Activated CD4-positive, CD25-positive, alpha-beta regulatory T cell treated with anti-CD3 and anti-CD28 coated beads, Interleukin-2, amount 50 U/mL, for 24 hours (primary cell): ENCODE results near the gene PPAN.
A peak's percentile ranks its signal among the peaks of the same experiment; 100 is the strongest.

Experiments used
- ATAC-seq, 2 donors: fragments of 150-1000 bp; cut with Tn5 transposase; one replicate each; pipeline ENCODE4 v1.10.0; 2021; ENCODE audit warnings: mild to moderate bottlenecking in 1 of 2, moderate library complexity in 1 of 2

The PPAN gene

DNA sequence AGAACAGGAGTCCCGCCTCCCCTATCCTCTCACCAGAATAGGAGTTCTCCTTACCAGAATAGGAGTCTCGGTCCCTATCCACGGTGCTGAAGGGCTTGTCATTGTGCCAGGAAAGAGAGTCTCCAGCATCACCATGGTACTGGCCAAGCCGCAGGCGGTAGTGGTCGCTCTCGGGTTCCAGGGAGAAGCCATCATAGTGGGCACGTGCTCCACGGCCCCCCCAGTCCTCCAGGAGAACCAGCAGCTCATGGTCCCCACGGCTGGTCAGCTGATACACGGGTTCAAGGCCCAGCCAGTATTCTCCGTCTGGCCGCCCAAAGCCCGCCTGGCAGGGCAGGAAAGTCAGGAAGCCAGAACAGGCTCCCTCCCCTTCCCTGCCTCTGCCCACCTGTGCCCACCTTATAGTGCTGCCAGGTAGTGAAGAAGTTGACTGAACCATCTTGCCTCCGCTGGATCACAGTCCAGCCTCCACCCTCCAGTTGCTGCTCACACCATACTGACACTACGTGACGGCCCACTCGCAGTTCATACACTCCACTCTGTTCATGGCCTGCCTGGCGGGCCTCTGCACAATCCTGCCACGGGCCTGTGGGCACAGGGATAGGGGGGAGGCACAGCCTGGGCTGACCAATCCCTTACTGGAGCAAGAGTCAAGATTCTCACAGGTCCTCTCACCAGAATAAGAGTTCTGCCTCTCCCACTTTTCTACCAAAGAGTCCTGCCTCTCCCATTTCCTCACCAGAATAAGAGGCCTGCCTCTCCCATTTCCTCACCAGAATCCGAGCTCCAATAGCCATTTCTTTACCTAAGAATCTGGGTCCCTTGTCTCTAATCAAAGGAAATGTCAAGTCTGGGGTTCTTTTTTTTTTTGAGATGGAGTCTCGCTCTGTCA is 12.6 kb upstream of the PPAN start:
- no peak for ATAC-seq

DNA sequence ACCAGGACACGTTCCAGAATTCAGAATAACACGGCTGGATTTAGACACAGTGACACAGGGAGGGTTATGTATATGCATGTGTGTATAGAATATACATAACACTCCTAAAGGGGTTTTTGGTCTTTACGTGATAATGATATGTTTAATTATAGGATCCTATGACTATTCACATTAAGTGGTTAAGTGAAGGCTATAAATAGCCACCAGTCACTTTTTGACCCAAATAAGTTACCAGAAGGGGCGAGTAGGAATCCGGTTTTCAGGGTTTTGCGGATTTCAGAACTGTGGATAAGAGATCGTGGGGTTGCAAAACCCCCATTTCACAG is 10.6 kb upstream of the PPAN start:
- ATAC-seq = peak; percentile 10 to 25

DNA sequence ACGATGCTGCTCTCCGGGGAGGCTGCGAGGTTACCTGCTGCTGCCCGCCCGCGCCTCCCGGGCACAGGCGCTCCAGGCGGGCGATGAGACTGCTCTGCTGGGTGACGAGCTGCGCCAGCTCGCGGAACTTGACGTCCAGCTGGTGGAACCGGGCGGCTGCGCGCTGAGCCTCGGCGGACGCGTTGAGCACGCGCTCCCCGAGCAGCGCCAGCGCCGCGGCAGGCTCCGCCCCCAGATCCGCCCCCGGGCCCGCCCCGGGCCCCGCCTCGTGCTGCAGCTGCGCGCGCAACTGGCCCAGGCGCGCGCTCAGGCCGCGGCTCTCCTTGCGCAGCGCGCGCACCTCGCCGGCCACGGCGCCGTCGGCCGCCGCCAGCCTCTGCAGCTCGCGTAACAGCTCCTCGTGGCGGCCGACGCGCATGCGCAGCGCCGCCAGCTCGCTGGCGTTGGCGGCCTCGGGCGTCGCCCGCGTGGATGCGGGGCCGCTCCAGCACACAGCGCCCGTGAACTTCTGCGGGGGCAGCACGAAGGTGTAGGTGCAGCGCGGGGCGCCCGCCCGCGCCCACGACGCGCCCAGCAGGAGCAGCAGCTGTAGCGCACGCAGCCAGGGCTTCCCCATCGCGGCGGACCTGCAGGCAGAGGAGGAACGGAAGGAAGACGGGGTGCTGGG is 10.1 kb upstream of the PPAN start:
- peak; percentile 89 to 91 for ATAC-seq

DNA sequence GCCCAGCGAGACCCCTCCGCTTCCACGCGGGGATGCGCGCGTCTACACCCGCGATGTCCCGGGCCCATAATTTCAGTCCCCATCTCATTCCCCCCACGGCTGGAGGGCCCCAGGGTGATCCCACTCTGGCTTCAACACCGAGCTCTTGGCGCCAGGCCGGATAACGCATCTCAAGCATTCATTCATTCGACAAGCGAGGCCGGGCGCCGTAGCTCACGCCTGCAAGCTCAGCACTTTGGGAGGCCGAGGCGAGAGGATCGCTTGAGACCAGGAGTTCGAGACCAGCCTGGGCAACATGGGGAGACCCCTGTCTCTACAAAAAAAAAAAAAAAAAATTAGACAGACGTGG is 9.6 kb upstream of the PPAN start:
- no peak for ATAC-seq

DNA sequence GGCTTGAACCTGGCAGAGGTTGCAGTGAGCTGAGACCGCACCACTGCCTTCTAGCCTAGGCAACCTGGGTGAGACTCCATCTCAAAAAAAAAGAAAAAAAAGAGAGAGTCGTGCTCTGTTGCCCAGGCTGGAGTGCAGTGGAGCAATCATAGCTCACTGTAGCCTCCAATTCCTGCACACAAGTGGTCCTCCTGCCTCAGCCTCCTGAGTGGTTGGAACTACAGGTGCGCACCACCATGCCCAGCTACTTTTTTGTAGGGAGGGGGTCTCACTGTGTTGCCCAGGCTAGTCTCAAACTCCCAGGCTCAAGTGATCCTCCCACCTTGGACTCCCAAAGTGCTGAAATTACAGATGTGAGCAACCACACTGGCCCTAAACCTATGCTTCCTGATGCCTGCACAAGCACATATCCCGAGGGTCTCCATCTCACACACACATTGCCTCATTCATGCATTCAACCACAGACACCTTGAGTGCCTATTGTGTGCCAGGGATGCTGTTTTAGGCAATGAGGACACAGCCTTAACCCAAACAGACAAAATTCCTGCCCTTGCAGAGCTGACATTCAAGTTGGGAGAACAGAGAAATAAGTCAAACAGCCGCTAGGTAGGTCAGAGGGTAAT is 5.9 kb upstream of the PPAN start:
- ATAC-seq = no peak

DNA sequence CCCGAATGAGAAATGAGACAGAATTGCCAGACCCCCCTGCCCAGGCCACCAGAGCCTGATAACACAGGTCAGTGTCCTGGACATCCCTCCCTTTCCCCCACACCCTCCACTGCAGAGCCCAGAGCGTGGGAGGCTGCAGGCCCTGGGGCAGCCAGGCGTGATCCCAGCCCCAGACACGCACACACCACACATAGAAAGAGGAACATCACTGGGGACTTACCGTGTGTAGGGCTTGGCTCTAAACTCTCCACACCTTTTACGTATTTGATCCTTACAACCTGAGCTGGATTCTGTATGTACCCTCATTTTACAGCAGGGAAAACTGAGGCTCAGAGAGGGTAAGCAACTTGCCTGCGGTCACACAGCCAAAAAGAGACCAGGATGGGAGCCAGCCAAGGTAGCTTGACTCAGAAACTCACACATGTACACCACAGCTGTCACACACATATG is 3.4 kb upstream of the PPAN start:
- no peak for ATAC-seq

DNA sequence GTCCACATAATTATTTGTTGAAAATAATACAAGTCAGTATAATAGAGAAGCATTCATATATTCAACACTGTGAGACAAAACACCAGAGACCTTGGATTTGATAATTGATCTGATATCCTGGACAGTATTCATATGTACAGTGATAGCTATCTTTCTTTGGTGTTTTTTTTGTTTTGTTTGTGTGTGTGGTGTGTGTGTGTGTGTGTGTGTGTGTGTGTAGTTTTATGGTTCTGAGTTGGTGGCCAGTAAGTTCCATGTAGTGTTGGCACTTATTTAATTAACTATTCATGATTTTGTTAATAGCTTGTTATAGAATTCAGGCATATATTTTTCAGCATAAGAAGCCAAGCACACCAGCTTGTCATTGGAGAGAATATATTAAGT is 2.0 kb upstream of the PPAN start:
- ATAC-seq = no peak

DNA sequence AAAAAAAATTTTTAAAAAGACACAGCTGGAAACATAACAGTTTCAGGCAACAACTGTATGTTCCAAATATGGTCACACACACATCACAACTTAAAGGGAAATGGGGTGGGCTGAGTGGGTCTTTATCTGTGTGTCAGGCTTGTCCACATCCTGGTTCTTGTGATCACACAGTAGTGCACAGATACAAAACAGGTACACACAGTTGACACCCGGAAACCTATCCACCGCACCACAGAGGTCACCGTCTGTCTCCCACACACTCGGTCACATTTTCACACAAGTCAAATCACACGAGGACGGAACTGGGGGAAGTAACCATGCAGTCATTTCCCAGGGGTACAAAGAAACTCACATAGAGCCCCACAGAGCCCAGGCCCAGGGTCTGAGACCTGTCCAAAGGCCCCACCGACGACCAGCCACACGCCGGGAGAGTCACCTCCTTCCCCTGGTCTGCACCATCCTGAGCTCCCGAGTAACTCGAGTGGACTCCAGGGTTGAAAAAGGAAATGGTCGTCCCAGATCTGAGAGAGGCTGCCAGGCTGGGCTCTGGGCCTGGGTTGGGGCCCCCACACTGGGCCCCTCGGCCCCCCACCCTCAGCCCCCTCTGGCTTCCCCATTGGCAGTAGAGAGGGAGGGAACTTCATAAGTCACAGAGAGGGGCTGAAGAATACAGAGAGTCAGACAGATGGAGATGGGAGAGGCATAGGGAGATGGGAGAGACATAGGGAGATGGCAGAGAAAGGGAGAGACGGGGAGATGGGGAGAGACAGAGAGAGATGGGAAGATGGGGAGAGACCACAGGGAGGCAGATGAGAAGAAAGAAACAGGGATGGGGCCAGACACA is 1.3 kb upstream of the PPAN start:
- peak; percentile 70 to 74 for ATAC-seq

DNA sequence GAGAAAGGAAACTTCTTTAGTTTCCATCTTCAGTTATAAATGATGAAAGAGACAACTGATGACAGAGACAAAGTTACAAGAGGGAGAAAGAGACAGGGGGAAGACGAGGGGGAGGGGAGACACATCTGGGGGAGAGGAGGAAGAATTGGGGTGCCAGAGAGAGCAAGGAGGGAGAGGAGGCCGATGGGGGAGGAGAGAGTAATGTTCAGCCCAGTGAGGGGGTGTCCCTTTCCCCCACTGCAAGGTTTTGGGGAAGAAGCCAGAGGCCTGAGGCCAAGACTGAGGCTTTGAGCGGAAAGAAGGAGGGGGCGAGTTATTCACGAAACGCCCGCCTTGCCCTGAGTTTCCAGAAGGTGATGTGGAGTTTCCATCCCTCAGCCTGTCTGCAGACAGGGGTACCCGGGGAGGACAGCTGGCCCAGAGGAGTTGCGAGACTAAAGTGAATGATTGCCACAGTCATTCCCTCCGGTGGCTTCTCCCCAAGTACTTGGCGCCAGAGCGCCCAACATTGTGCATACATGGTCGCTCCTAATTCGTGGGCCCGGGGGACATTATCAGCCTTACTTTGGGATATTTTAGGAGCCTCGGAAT is 558 bp upstream of the PPAN start:
- ATAC-seq = peak; percentile 53 to 54

DNA sequence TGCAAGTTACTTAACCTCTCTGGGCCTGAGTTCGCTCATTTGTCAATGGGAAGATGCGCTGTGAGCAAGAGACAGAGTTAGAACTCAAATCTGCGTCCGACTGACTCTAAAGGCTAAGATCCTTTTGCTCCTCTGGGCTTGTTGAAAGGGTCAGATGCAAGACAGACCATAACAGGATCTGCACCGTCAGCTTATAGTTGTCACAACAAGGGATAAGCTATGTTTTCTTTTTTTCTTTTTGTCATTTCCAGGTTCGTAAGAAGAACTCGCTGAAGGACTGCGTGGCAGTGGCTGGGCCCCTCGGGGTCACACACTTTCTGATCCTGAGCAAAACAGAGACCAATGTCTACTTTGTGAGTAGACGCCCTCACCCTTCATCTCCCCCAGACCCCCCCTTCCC is 1.1 kb downstream of the PPAN start:
- ATAC-seq = no peak

DNA sequence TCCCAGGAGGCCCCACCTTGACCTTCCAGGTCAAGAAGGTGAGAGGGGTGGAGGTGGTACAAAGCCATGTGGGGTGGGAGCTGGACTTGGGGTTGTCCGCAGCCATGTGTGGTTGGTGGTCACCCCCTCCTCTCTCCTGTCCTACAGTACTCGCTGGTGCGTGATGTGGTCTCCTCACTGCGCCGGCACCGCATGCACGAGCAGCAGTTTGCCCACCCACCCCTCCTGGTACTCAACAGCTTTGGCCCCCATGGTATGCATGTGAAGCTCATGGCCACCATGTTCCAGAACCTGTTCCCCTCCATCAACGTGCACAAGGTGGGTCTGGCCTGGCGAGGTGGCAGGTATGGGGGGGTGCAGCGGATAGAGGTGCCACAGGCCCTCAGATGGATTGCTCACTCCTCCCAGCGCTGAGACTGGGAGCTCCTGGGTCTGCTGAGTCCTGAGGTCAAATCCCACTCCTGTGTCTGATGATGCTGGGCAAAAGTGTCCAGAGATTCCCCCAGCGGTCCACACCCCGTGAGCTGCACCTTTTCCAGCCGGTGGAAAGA is 1.7 kb downstream of the PPAN start:
- no peak for ATAC-seq

DNA sequence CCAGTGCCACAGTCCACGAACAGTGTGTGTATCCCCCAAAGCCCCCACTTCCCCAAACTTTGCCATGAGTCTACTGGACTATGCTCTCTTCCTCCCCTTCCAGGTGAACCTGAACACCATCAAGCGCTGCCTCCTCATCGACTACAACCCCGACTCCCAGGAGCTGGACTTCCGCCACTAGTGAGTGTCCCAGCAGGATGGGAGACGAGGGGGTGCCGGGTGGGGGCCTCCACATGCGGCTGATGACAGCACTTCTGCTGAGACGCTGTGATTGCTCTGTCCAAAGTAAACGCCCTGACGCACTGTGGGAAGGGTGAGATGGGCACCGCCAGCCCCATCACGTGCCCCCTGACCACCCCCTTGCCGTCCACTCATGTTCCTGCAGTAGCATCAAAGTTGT is 3.4 kb downstream of the PPAN start:
- ATAC-seq = no peak

DNA sequence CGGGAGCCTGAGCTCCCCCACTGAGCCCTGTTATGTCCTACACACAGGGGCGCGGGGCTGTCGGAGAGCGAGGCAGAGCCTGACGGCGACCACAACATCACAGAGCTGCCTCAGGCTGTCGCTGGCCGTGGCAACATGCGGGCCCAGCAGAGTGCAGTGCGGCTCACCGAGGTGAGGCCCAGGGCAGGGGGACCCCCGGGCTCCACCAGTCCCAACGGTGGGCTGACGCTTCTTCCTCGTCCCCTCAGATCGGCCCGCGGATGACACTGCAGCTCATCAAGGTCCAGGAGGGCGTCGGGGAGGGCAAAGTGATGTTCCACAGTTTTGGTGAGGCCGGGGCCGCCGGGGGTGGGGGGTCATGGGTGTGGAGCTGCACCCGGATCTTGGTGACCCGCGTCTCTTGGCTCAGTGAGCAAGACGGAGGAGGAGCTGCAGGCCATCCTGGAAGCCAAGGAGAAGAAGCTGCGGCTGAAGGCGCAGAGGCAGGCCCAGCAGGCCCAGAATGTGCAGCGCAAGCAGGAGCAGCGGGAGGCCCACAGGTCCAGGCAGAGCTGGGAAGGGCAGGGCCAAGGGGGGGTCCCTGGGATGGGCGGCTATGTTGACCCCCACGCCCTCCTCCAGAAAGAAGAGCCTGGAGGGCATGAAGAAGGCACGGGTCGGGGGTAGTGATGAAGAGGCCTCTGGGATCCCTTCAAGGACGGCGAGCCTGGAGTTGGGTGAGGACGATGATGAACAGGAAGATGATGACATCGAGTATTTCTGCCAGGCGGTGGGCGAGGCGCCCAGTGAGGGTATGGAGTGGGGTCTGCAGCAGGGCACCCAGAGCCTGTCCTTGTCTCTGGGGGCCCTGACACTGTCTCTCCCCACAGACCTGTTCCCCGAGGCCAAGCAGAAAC is 4.2 kb downstream of the PPAN start:
- no peak for ATAC-seq

DNA sequence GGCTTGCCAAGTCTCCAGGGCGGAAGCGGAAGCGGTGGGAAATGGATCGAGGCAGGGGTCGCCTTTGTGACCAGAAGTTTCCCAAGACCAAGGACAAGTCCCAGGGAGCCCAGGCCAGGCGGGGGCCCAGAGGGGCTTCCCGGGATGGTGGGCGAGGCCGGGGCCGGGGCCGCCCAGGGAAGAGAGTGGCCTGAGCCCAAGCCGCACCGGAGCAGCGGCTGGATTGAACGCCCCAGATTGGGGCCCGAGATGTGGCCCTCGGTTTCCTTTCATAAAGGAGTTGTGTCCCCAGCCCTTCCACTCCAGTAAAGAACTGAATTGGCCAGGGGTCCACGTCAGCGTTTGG is 4.8 kb downstream of the PPAN start:
- no peak for ATAC-seq

DNA sequence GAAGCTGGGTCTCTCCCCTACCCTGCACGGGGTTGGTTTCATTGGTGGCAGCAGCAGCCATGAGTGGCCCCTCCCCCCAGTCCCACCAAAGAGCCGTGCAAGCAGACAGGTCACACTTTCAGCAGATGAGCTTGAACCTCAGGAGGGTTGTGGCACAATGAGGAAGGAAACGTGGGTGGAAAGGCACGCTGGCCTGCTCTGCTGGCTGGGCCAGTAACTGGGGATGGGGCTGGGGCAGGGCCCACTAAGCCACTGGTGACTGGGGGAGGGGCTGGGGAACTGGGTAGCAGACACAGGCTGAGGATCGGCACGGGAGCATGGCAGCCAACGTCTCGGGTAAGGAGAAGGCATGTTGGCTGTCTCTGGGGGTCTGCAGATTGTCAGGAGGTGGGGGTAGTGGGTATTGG is 5.2 kb downstream of the PPAN start, which contains the start of gene P2RY11:
P2RY11 (plus strand) TSS at position 289 of the 407 bp plus-strand sequence; CDS start at position 318, 29 bp downstream.
- no peak for ATAC-seq

DNA sequence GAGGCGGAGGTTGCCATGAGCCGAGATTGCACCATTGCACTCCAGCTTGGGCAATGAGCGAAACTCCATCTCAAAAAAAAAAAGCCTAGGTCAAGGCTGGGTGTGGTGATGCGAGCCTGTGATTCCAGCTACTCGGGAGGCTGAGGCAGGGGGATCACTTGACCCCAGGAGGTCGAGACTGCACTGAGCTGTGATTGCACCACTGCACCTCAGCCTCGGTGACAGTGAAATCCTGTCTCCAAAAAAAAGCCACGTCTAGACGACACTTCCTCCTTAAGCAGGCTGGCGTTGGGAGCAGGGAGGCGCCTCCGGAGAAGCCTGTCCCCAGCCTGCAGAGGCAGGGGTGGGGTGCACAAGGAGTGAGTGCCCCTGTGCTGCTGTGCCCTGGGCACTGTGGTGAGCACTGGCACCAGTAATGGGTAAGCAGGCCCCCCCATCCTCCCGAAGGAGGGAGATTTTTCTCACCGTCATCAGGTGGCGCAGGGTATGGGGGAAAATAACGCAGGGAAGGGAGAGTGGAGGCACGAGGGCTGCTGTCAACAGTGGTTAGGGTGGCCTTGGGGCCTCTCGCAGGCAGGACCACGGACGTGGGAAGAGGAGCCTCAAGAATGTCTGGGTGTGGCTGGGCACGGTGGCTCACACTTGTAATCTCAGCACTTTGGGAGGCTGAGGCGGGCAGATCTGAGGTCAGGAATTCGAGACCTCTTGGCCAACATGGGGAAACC is 6.0 kb downstream of the PPAN start:
- peak; percentile 25 to 29 for ATAC-seq

DNA sequence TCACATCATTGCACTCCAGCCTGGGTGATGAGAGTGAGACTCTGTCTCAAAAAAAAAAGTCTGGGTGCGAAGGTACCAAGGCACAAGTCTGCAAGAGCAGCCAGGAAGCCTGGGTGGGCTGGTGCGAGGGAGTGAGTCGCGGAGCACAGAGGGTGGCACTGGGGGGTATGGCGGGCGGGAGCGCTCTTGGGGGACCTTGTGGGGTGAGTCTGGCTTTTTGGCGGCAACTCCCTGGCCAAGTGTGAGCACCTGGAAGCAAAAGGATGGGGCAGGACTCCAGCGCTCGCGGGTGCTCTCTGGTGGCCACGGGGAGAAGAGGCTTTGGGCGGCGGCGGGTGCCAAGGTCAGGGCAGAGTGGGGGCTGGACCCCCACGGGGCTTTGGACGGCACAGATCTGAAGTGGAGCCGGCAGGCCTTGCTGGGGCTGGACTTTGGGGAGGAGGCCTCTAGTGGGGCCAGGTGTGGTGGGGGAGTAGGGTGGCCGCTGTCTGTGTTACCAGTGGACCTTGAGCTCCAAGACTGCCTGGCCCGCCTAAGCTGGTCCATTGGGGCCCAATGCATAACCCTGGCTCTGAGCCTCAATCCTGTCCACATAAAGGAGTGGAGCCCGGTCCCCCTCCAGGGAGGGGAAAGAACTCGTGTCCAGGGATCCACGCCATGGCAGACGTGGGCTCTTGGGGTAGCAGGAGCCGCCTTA is 6.9 kb downstream of the PPAN start:
- ATAC-seq = peak; percentile 43 to 53

DNA sequence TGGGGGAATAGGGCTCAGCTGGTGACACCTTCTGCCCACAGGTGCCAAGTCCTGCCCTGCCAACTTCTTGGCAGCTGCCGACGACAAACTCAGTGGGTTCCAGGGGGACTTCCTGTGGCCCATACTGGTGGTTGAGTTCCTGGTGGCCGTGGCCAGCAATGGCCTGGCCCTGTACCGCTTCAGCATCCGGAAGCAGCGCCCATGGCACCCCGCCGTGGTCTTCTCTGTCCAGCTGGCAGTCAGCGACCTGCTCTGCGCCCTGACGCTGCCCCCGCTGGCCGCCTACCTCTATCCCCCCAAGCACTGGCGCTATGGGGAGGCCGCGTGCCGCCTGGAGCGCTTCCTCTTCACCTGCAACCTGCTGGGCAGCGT is 7.4 kb downstream of the PPAN start:
- peak in 1 of 2 donors; percentile 2 for ATAC-seq

DNA sequence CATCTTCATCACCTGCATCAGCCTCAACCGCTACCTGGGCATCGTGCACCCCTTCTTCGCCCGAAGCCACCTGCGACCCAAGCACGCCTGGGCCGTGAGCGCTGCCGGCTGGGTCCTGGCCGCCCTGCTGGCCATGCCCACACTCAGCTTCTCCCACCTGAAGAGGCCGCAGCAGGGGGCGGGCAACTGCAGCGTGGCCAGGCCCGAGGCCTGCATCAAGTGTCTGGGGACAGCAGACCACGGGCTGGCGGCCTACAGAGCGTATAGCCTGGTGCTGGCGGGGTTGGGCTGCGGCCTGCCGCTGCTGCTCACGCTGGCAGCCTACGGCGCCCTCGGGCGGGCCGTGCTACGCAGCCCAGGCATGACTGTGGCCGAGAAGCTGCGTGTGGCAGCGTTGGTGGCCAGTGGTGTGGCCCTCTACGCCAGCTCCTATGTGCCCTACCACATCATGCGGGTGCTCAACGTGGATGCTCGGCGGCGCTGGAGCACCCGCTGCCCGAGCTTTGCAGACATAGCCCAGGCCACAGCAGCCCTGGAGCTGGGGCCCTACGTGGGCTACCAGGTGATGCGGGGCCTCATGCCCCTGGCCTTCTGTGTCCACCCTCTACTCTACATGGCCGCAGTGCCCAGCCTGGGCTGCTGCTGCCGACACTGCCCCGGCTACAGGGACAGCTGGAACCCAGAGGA is 7.9 kb downstream of the PPAN start:
- ATAC-seq = no peak
